Ramos (cell line): ENCODE data around the gene F13A1.

Source experiments
- in situ Hi-C: fragments of 300-500 bp; cut with MboI; formaldehyde crosslinking; loops from one replicate; pipeline ENCODE4 v1.14.3; 2022; ENCODE audit warnings: low sequenced_read_pairs; ENCODE audit not compliant: unreplicated experiment

Gene F13A1

GRCh38 chr6:6125495-6125894 is 195.0 kb downstream of the F13A1 start:
- in situ Hi-C loops, result no loop called here

DNA sequence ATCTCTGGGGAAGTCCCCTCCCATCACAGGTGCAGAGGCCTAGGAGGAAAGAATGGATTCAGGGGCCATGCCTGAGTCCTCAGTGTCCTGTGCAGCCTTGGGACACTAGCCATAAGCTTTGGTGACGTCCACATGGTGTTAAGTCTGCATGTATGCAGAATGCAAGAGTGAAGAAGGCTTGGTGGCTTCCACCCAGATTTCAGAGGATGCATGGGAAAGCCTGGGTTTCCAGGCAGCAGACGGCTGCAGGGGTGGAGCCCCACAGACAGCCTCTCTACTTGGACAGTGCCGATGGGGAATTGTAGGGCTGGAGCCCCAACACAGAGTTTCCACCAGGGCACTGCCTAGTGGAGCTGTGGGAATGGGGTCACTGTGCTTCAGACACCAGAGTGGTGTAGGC is 196.7 kb downstream of the F13A1 start:
- in situ Hi-C loops, result no loop called here

- in situ Hi-C loops, result no loop called here
Observed at GRCh38 chr6:6121943-6122342, 198.5 kb downstream of the F13A1 start.

GRCh38 chr6:6105472-6106036 is 214.9 kb downstream of the F13A1 start:
- in situ Hi-C loops, result no loop called here
